HG02610 (cell line): Measurements from ENCODE around the gene CYP21A2.
"Not testable (repeated sequence)": the region's sequence is repeated elsewhere in the genome, so short reads cannot be mapped to it uniquely, and the experiment has no call there.

Experiments
- ATAC-seq: cut with Tn5 transposase; IDR thresholded peaks from one replicate; pipeline ENCODE4 v1.9.1; 2021; ENCODE audit warnings: mild to moderate bottlenecking, moderate library complexity; ENCODE audit not compliant: unreplicated experiment

Gene CYP21A2

GRCh38 chr6:32037598-32038524 is at the start of gene CYP21A2:
CYP21A2 (plus strand) TSS chr6:32038415; CDS start chr6:32038423, 8 bp downstream.
- ATAC-seq: not testable (repeated sequence)

GRCh38 chr6:31989363-31989762 is 48.9 kb upstream of the CYP21A2 start:
- not testable (repeated sequence) for ATAC-seq

GRCh38 chr6:31994421-31994820 is 43.8 kb upstream of the CYP21A2 start:
- not testable (repeated sequence) for ATAC-seq

GRCh38 chr6:31996385-31996784 is 41.8 kb upstream of the CYP21A2 start:
- ATAC-seq: not testable (repeated sequence)

- ATAC-seq: not testable (repeated sequence)
Observed at GRCh38 chr6:32002546-32003268, 35.5 kb upstream of the CYP21A2 start.

GRCh38 chr6:32003301-32003700 is 34.9 kb upstream of the CYP21A2 start:
- ATAC-seq: not testable (repeated sequence)

GRCh38 chr6:32004393-32004792 is 33.8 kb upstream of the CYP21A2 start:
- ATAC-seq: not testable (repeated sequence)

- ATAC-seq: not testable (repeated sequence)
Observed at GRCh38 chr6:32004864-32005537, 33.2 kb upstream of the CYP21A2 start.

- not testable (repeated sequence) for ATAC-seq
Observed at GRCh38 chr6:32005538-32005880, 32.7 kb upstream of the CYP21A2 start.

GRCh38 chr6:32005991-32006529 is 32.2 kb upstream of the CYP21A2 start:
- ATAC-seq: not testable (repeated sequence)

GRCh38 chr6:32007086-32007485 is 31.1 kb upstream of the CYP21A2 start:
- not testable (repeated sequence) for ATAC-seq

GRCh38 chr6:32008037-32008436 is 30.2 kb upstream of the CYP21A2 start:
- ATAC-seq: not testable (repeated sequence)

GRCh38 chr6:32008616-32009015 is 29.6 kb upstream of the CYP21A2 start:
- ATAC-seq: not testable (repeated sequence)

GRCh38 chr6:32009537-32009936 is 28.7 kb upstream of the CYP21A2 start:
- ATAC-seq: not testable (repeated sequence)

GRCh38 chr6:32010856-32011530 is 27.2 kb upstream of the CYP21A2 start:
- ATAC-seq: not testable (repeated sequence)

GRCh38 chr6:32012941-32013617 is 25.1 kb upstream of the CYP21A2 start:
- not testable (repeated sequence) for ATAC-seq

- ATAC-seq: not testable (repeated sequence)
Observed at GRCh38 chr6:32013738-32014137, 24.5 kb upstream of the CYP21A2 start.

- not testable (repeated sequence) for ATAC-seq
Observed at GRCh38 chr6:32014547-32014946, 23.7 kb upstream of the CYP21A2 start, which contains the start of gene C4B. C4B (plus strand) TSS chr6:32014795; CDS start chr6:32014846, 51 bp downstream.

GRCh38 chr6:32022100-32022499 is 16.1 kb upstream of the CYP21A2 start:
- not testable (repeated sequence) for ATAC-seq
